ENCODE measurements around the gene RARRES2.

DNA sequence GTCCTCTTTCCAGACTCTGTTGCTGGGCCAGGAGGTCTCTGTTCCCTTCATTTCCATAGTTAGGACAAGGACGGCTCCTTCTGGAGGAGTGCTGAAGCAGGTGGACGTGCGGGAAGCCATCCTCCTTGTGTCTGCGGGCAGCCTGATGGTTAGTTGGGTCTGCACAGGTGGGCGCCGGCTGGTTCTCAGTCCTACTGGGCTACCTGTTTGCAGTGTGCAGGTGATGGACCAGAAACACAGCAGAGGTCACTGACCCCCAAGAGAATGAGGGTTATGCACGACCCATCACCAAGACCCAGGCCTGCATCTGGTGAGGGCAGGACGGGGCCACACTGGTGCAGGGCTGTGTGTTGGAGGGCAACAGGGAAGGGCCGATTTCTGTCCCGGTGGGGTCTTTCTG lies 7.8 kb downstream of the RARRES2 start:
- no peak for TF ChIP-seq POLR2A (IDR thresholded peaks at IDR 0.05)
- TF ChIP-seq, protein P1, sequence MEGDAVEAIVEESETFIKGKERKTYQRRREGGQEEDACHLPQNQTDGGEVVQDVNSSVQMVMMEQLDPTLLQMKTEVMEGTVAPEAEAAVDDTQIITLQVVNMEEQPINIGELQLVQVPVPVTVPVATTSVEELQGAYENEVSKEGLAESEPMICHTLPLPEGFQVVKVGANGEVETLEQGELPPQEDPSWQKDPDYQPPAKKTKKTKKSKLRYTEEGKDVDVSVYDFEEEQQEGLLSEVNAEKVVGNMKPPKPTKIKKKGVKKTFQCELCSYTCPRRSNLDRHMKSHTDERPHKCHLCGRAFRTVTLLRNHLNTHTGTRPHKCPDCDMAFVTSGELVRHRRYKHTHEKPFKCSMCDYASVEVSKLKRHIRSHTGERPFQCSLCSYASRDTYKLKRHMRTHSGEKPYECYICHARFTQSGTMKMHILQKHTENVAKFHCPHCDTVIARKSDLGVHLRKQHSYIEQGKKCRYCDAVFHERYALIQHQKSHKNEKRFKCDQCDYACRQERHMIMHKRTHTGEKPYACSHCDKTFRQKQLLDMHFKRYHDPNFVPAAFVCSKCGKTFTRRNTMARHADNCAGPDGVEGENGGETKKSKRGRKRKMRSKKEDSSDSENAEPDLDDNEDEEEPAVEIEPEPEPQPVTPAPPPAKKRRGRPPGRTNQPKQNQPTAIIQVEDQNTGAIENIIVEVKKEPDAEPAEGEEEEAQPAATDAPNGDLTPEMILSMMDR (IDR thresholded peaks at IDR 0.05), result no peak
- no peak for TF ChIP-seq POLR2AphosphoS5 (IDR thresholded peaks at IDR 0.05)
- no peak for TF ChIP-seq EP300 (IDR thresholded peaks at IDR 0.05)

All from suprapubic skin (tissue), 4 donors.